Erythroblast (primary cell): ENCODE results near the gene CLRN3.

Source experiments
- GATA1 ChIP-seq: IDR thresholded peaks from 2 replicates; pipeline ENCODE4 v1.6.1; 2011; ENCODE audit warnings: low read depth, mild to moderate bottlenecking, control low read depth, low read length, moderate library complexity
- POLR2A ChIP-seq: IDR thresholded peaks from 2 replicates; pipeline ENCODE4 v1.6.1; 2011; ENCODE audit warnings: mild to moderate bottlenecking, low read length

DNA sequence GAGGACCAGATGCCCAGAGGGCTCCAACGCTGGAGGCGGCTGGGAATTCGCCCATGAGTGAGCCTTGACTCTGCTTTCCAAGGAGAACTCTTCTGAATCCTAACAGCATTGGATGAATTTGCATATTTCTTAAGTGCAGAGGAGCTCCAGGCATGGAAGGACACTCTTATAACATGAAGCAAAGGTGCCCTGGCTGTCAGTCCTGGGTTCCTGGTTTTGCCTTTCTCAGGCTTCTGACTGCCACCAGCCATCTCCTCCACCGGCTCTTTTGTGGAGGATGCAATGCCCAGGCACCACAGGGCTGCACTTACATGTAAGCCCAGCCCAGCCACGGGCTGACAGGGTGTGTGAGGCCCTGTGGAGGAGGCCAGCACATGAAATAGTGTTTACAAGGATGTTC lies 8.2 kb downstream of the CLRN3 start:
- TF ChIP-seq POLR2A (no peak), GATA1 (no peak)
